Fibroblast of lung (primary cell): ENCODE data around the gene DRC7.

Source experiments
- CTCF ChIP-seq, 2 donors: IDR thresholded peaks in 1 of 2; conservative IDR thresholded peaks in 1 of 2; 1 replicate in 1 of 2; 2 replicates in 1 of 2; pipeline ENCODE4 v1.5.1; 2011 to 2012; ENCODE audit warnings: low read length in 2 of 2, control low read depth in 1 of 2, inconsistent platforms in 1 of 2, low read depth in 1 of 2, mild to moderate bottlenecking in 1 of 2
- EZH2 ChIP-seq: IDR thresholded peaks from 2 replicates; pipeline ENCODE4 v1.5.1; 2012; ENCODE audit warnings: low read length, control low read depth, mild to moderate bottlenecking; ENCODE audit errors: missing control alignments

- TF ChIP-seq CTCF (conservative IDR thresholded peaks at IDR 0.05 in 1 of 2, IDR thresholded peaks at IDR 0.05 in 1 of 2; ENCODE audit: low read depth in 1 of 2, low read length in 2 of 2), result no peak
- no peak for TF ChIP-seq EZH2
Observed at GRCh38 chr16:57688487-57688986, 6.1 kb upstream of the DRC7 start.
